Uterus (tissue), 2 donors: ENCODE results near the gene METAP1D.

ENCODE experiments used
- POLR2A ChIP-seq, 2 donors: fragments of 450-650 bp; IDR thresholded peaks; one replicate each; pipeline ENCODE4 v1.6.1; 2016; ENCODE audit warnings: antibody characterized with exemption in 2 of 2, mild to moderate bottlenecking in 1 of 2, moderate library complexity in 1 of 2
- TF ChIP-seq, protein P1 (sequence below), 4 experiments: fragments of 200-600 bp in 2 of 4; fragments of 450-650 bp in 2 of 4; sonication (generic) in 2 of 4; IDR thresholded peaks; one replicate each; pipeline ENCODE4 v1.5.1; 2016 to 2019; ENCODE audit warnings: antibody characterized with exemption in 4 of 4, mild to moderate bottlenecking in 2 of 4, moderate library complexity in 1 of 4

DNA sequence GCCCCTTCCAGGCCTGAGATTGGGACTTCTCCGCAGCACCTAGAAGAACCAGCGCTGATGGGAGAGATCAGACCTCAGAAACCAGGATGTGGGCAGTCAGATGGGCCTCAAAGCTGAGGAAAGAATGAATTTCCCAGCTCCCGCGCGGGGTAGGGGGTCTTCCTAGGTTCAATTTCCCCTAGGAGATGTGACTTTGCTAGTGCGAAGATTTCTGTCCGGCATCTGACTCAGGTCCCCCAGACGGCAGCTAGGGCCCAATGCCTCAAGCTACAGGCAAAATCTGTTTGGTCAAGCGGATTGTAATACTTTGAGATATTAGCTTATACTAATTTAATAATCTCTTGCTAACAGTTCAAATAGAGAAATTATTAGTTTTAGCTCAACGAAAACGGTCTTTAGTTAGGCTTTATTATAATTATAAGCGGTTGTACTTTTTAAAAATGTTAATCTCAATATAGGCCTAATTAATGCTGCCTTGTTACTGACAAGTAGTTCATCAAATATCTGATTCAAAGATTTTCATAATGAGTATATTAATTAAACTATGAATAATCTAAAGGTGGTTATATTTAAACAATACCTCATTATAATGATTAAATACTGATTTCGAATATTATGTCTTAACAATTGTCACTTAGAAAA is 91.4 kb downstream of the METAP1D start:
- no peak for TF ChIP-seq POLR2A (IDR thresholded peaks at IDR 0.05)
- TF ChIP-seq, protein P1, sequence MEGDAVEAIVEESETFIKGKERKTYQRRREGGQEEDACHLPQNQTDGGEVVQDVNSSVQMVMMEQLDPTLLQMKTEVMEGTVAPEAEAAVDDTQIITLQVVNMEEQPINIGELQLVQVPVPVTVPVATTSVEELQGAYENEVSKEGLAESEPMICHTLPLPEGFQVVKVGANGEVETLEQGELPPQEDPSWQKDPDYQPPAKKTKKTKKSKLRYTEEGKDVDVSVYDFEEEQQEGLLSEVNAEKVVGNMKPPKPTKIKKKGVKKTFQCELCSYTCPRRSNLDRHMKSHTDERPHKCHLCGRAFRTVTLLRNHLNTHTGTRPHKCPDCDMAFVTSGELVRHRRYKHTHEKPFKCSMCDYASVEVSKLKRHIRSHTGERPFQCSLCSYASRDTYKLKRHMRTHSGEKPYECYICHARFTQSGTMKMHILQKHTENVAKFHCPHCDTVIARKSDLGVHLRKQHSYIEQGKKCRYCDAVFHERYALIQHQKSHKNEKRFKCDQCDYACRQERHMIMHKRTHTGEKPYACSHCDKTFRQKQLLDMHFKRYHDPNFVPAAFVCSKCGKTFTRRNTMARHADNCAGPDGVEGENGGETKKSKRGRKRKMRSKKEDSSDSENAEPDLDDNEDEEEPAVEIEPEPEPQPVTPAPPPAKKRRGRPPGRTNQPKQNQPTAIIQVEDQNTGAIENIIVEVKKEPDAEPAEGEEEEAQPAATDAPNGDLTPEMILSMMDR (IDR thresholded peaks at IDR 0.05) = no peak
